Measurements from ENCODE around the gene PLPP1. TPM values are rescaled to one million over a fixed set of nuclear protein-coding genes. Genes with fewer than 3 reads are reported as not detected.

PLPP1 gene
- total and polyA plus RNA-seq, 2 experiments from 2014 or later, result 39.1 to 97.1 TPM

DNA sequence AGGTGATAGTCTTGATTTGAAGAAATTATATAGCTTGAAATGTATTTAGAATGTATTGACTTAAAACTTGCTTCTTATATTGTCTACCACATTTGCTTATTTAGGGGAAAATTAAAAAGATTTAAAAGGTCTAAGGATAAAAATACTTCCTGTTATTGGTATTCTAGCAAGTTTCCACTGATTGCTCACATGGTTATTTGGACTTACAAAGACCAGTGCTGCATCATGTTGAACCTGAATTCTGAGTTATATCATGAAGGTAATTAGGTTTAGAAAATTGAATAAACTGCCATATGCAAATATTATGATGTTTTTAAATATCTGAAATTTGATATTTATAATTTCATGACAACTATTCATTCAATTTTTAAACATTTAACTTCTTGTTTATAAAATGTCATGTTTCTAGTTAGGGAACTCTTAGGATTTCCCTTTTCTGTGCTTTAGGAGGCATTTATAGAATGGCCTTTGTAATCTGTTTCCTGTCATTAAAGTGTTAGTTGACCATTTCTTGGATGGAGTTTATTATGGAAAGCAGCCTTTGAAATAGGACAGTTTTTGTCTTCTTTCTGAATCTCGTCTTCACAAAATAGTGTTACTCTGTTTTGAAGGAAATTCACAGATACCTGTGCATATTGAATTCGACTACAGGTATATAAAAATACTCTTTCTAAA lies 141.1 kb downstream of the PLPP1 start:
- no peak overlapping the region for H3K4me3 ChIP-seq
- no peak for DNase-seq (ENCODE audit: low spot score)
- H3K79me2 ChIP-seq (replicated peaks; ENCODE audit: insufficient read depth), result no peaks in the 10 kb centered on the region
- Mint-ChIP-seq H3K27ac (no peak overlapping the region), H3K36me3 (ENCODE audit: low read depth) (peaks cover 62% of the 10 kb centered on the region), H3K9me3 (peaks cover 15% of the 10 kb centered on the region), H3K4me1 (peaks cover 8% of the 10 kb centered on the region; the same call in 2 of the 3 replicates), H3K27me3 (ENCODE audit: insufficient read depth, low read depth, poor library complexity) (peaks cover 2% of the 10 kb centered on the region), H3K4me3 (no peak overlapping the region)
- H3K4me1 ChIP-seq (ENCODE audit: insufficient read depth), result 0 out of 2 replicates have a peak, but pooled peaks cover 8% of the 10 kb centered on the region
- H3K27me3 ChIP-seq (ENCODE audit: insufficient read depth), result no peaks in the 10 kb centered on the region
- no peak overlapping the region for H2AFZ ChIP-seq
- TF ChIP-seq NANOG (IDR thresholded peaks at IDR 0.05; ENCODE audit: borderline replicate concordance), result no peak
- TF ChIP-seq, protein P1, sequence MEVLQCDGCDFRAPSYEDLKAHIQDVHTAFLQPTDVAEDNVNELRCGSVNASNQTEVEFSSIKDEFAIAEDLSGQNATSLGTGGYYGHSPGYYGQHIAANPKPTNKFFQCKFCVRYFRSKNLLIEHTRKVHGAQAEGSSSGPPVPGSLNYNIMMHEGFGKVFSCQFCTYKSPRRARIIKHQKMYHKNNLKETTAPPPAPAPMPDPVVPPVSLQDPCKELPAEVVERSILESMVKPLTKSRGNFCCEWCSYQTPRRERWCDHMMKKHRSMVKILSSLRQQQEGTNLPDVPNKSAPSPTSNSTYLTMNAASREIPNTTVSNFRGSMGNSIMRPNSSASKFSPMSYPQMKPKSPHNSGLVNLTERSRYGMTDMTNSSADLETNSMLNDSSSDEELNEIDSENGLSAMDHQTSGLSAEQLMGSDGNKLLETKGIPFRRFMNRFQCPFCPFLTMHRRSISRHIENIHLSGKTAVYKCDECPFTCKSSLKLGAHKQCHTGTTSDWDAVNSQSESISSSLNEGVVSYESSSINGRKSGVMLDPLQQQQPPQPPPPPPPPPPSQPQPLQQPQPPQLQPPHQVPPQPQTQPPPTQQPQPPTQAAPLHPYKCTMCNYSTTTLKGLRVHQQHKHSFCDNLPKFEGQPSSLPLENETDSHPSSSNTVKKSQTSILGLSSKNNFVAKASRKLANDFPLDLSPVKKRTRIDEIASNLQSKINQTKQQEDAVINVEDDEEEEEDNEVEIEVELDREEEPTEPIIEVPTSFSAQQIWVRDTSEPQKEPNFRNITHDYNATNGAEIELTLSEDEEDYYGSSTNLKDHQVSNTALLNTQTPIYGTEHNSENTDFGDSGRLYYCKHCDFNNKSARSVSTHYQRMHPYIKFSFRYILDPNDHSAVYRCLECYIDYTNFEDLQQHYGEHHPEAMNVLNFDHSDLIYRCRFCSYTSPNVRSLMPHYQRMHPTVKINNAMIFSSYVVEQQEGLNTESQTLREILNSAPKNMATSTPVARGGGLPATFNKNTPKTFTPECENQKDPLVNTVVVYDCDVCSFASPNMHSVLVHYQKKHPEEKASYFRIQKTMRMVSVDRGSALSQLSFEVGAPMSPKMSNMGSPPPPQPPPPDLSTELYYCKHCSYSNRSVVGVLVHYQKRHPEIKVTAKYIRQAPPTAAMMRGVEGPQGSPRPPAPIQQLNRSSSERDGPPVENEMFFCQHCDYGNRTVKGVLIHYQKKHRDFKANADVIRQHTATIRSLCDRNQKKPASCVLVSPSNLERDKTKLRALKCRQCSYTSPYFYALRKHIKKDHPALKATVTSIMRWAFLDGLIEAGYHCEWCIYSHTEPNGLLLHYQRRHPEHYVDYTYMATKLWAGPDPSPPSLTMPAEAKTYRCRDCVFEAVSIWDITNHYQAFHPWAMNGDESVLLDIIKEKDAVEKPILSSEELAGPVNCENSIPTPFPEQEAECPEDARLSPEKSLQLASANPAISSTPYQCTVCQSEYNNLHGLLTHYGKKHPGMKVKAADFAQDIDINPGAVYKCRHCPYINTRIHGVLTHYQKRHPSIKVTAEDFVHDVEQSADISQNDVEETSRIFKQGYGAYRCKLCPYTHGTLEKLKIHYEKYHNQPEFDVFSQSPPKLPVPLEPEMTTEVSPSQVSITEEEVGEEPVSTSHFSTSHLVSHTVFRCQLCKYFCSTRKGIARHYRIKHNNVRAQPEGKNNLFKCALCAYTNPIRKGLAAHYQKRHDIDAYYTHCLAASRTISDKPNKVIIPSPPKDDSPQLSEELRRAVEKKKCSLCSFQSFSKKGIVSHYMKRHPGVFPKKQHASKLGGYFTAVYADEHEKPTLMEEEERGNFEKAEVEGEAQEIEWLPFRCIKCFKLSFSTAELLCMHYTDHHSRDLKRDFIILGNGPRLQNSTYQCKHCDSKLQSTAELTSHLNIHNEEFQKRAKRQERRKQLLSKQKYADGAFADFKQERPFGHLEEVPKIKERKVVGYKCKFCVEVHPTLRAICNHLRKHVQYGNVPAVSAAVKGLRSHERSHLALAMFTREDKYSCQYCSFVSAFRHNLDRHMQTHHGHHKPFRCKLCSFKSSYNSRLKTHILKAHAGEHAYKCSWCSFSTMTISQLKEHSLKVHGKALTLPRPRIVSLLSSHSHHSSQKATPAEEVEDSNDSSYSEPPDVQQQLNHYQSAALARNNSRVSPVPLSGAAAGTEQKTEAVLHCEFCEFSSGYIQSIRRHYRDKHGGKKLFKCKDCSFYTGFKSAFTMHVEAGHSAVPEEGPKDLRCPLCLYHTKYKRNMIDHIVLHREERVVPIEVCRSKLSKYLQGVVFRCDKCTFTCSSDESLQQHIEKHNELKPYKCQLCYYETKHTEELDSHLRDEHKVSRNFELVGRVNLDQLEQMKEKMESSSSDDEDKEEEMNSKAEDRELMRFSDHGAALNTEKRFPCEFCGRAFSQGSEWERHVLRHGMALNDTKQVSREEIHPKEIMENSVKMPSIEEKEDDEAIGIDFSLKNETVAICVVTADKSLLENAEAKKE (CRISPR knock-in tag; IDR thresholded peaks at IDR 0.05), result no peak
- TF ChIP-seq CREB1 (CRISPR knock-in tag; IDR thresholded peaks at IDR 0.05; ENCODE audit: low read depth), result no peak
- no peak for TF ChIP-seq EZH2 (IDR thresholded peaks at IDR 0.05; ENCODE audit: low read depth, unreplicated experiment)
- TF ChIP-seq JUNB (IDR thresholded peaks at IDR 0.05; ENCODE audit: unreplicated experiment), result no peak
- TF ChIP-seq ZNF114 (CRISPR knock-in tag; IDR thresholded peaks at IDR 0.05), result no peak
- no peak for TF ChIP-seq ZNF331 (CRISPR knock-in tag; IDR thresholded peaks at IDR 0.05; ENCODE audit: low read depth)
- no peak for TF ChIP-seq EZH2phosphoT487 (IDR thresholded peaks at IDR 0.05; ENCODE audit: unreplicated experiment)
- TF ChIP-seq, protein P2, sequence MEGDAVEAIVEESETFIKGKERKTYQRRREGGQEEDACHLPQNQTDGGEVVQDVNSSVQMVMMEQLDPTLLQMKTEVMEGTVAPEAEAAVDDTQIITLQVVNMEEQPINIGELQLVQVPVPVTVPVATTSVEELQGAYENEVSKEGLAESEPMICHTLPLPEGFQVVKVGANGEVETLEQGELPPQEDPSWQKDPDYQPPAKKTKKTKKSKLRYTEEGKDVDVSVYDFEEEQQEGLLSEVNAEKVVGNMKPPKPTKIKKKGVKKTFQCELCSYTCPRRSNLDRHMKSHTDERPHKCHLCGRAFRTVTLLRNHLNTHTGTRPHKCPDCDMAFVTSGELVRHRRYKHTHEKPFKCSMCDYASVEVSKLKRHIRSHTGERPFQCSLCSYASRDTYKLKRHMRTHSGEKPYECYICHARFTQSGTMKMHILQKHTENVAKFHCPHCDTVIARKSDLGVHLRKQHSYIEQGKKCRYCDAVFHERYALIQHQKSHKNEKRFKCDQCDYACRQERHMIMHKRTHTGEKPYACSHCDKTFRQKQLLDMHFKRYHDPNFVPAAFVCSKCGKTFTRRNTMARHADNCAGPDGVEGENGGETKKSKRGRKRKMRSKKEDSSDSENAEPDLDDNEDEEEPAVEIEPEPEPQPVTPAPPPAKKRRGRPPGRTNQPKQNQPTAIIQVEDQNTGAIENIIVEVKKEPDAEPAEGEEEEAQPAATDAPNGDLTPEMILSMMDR (conservative IDR thresholded peaks at IDR 0.05; ENCODE audit: low read depth in 2 of 2), result no peak
- no peak for TF ChIP-seq POLR2AphosphoS5 (IDR thresholded peaks at IDR 0.05; ENCODE audit: low read depth)
- TF ChIP-seq, protein P3, sequence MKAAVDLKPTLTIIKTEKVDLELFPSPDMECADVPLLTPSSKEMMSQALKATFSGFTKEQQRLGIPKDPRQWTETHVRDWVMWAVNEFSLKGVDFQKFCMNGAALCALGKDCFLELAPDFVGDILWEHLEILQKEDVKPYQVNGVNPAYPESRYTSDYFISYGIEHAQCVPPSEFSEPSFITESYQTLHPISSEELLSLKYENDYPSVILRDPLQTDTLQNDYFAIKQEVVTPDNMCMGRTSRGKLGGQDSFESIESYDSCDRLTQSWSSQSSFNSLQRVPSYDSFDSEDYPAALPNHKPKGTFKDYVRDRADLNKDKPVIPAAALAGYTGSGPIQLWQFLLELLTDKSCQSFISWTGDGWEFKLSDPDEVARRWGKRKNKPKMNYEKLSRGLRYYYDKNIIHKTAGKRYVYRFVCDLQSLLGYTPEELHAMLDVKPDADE (IDR thresholded peaks at IDR 0.05), result no peak
- TF ChIP-seq, protein P4, sequence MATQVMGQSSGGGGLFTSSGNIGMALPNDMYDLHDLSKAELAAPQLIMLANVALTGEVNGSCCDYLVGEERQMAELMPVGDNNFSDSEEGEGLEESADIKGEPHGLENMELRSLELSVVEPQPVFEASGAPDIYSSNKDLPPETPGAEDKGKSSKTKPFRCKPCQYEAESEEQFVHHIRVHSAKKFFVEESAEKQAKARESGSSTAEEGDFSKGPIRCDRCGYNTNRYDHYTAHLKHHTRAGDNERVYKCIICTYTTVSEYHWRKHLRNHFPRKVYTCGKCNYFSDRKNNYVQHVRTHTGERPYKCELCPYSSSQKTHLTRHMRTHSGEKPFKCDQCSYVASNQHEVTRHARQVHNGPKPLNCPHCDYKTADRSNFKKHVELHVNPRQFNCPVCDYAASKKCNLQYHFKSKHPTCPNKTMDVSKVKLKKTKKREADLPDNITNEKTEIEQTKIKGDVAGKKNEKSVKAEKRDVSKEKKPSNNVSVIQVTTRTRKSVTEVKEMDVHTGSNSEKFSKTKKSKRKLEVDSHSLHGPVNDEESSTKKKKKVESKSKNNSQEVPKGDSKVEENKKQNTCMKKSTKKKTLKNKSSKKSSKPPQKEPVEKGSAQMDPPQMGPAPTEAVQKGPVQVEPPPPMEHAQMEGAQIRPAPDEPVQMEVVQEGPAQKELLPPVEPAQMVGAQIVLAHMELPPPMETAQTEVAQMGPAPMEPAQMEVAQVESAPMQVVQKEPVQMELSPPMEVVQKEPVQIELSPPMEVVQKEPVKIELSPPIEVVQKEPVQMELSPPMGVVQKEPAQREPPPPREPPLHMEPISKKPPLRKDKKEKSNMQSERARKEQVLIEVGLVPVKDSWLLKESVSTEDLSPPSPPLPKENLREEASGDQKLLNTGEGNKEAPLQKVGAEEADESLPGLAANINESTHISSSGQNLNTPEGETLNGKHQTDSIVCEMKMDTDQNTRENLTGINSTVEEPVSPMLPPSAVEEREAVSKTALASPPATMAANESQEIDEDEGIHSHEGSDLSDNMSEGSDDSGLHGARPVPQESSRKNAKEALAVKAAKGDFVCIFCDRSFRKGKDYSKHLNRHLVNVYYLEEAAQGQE (IDR thresholded peaks at IDR 0.05; ENCODE audit: unreplicated experiment), result no peak
- no peak for TF ChIP-seq STAT1 (IDR thresholded peaks at IDR 0.05; ENCODE audit: unreplicated experiment)
- ATAC-seq, result no peak
- no peak overlapping the region for H3K27ac ChIP-seq (ENCODE audit: low read depth)
- no peaks in the 10 kb centered on the region for H4K20me1 ChIP-seq (replicated peaks; ENCODE audit: insufficient read depth)
- H3F3A ChIP-seq (replicated peaks; ENCODE audit: low read depth), result no peaks in the 10 kb centered on the region
- H3K4me2 ChIP-seq, result no peak overlapping the region
- H3K9me2 ChIP-seq (ENCODE audit: insufficient read depth), result no peaks in the 10 kb centered on the region
- no peaks in the 10 kb centered on the region; the same call in 1 of the 2 replicates for H3K36me3 ChIP-seq (ENCODE audit: insufficient read depth)
